ENCODE measurements around the gene TRPC1. TPM values are rescaled to one million over a fixed set of nuclear protein-coding genes. Genes with fewer than 3 reads are reported as not detected.
"Not testable (repeated sequence)": the region's sequence is repeated elsewhere in the genome, so short reads cannot be mapped to it uniquely, and the experiment has no call there.

The TRPC1 gene
- total RNA-seq, 1 donor from 2014 or later: 12.3 TPM

- no peak overlapping the region for H3K27ac ChIP-seq
- no peaks in the 10 kb centered on the region for H3K9me3 ChIP-seq
- H3K27me3 ChIP-seq: no peaks in the 10 kb centered on the region
- H3K4me3 ChIP-seq: no peak overlapping the region
- intact Hi-C loops (cut with DNase I): no loop called here
- TF ChIP-seq CTCF (IDR thresholded peaks at IDR 0.05): no peak
- H3K4me1 ChIP-seq: no peaks in the 10 kb centered on the region
- H3K36me3 ChIP-seq: peaks cover 0 to 2% of the 10 kb centered on the region in 2 donors
- no peak for DNase-seq (ENCODE audit: low spot score in 2 of 2)
These were observed 8.2 kb downstream of the TRPC1 start for GRCh38 chr3:142732066-142732465.

- intact Hi-C loops (cut with DNase I): no loop called here
- no peak overlapping the region for H3K27ac ChIP-seq
- H3K4me3 ChIP-seq: no peak overlapping the region
- no peaks in the 10 kb centered on the region for H3K4me1 ChIP-seq
- no peak for TF ChIP-seq CTCF (IDR thresholded peaks at IDR 0.05)
- peaks cover 0 to 2% of the 10 kb centered on the region in 2 donors for H3K36me3 ChIP-seq
- no peaks in the 10 kb centered on the region for H3K27me3 ChIP-seq
- no peak for DNase-seq (ENCODE audit: low spot score in 2 of 2)
- H3K9me3 ChIP-seq: no peaks in the 10 kb centered on the region
These were observed 11.0 kb downstream of the TRPC1 start for GRCh38 chr3:142734834-142735233.

GRCh38 chr3:142735462-142735861 lies 11.6 kb downstream of the TRPC1 start:
- no peak for TF ChIP-seq CTCF (IDR thresholded peaks at IDR 0.05)
- DNase-seq (ENCODE audit: low spot score in 2 of 2): no peak
- Histone ChIP-seq H3K27ac (no peak overlapping the region), H3K27me3 (no peaks in the 10 kb centered on the region), H3K36me3 (peaks cover 0 to 2% of the 10 kb centered on the region in 2 donors), H3K9me3 (no peaks in the 10 kb centered on the region), H3K4me1 (no peaks in the 10 kb centered on the region), H3K4me3 (no peak overlapping the region)
- intact Hi-C loops (cut with DNase I): no loop called here

- TF ChIP-seq CTCF (IDR thresholded peaks at IDR 0.05): no peak
- DNase-seq (ENCODE audit: low spot score in 2 of 2): no peak
- H3K9me3 ChIP-seq: no peaks in the 10 kb centered on the region
- intact Hi-C loops (cut with DNase I): no loop called here
- H3K27me3 ChIP-seq: no peaks in the 10 kb centered on the region
- H3K4me3 ChIP-seq: no peak overlapping the region
- H3K27ac ChIP-seq: no peak overlapping the region
- no peaks in the 10 kb centered on the region for H3K4me1 ChIP-seq
- peaks cover 0 to 1% of the 10 kb centered on the region in 2 donors for H3K36me3 ChIP-seq
These were observed 14.6 kb downstream of the TRPC1 start for GRCh38 chr3:142738396-142738795.

GRCh38 chr3:142746646-142747045 lies 22.8 kb downstream of the TRPC1 start:
- Histone ChIP-seq H3K4me1 (no peaks in the 10 kb centered on the region), H3K9me3 (no peaks in the 10 kb centered on the region), H3K27me3 (no peaks in the 10 kb centered on the region), H3K36me3 (peaks cover 9 to 23% of the 10 kb centered on the region in 2 donors), H3K27ac (no peak overlapping the region), H3K4me3 (no peak overlapping the region)
- intact Hi-C loops (cut with DNase I): no loop called here
- DNase-seq (ENCODE audit: low spot score in 2 of 2): no peak
- no peak for TF ChIP-seq CTCF (IDR thresholded peaks at IDR 0.05)

- H3K27ac ChIP-seq; H3K27me3 ChIP-seq; H3K4me3 ChIP-seq; DNase-seq (ENCODE audit: low spot score in 2 of 2); intact Hi-C loops (cut with DNase I); H3K4me1 ChIP-seq; H3K9me3 ChIP-seq: not testable (repeated sequence)
- peaks cover 9 to 23% of the 10 kb centered on the region in 2 donors for H3K36me3 ChIP-seq
These were observed 26.7 kb downstream of the TRPC1 start for GRCh38 chr3:142750531-142750930.

- H3K4me3 ChIP-seq; H3K27me3 ChIP-seq; H3K4me1 ChIP-seq; H3K27ac ChIP-seq; DNase-seq (ENCODE audit: low spot score in 2 of 2); intact Hi-C loops (cut with DNase I); H3K9me3 ChIP-seq: not testable (repeated sequence)
- peaks cover 9 to 23% of the 10 kb centered on the region in 2 donors for H3K36me3 ChIP-seq
These were observed 28.8 kb downstream of the TRPC1 start for GRCh38 chr3:142752605-142753004.
